Measurements from ENCODE around the gene SYK.

SYK gene

DNA sequence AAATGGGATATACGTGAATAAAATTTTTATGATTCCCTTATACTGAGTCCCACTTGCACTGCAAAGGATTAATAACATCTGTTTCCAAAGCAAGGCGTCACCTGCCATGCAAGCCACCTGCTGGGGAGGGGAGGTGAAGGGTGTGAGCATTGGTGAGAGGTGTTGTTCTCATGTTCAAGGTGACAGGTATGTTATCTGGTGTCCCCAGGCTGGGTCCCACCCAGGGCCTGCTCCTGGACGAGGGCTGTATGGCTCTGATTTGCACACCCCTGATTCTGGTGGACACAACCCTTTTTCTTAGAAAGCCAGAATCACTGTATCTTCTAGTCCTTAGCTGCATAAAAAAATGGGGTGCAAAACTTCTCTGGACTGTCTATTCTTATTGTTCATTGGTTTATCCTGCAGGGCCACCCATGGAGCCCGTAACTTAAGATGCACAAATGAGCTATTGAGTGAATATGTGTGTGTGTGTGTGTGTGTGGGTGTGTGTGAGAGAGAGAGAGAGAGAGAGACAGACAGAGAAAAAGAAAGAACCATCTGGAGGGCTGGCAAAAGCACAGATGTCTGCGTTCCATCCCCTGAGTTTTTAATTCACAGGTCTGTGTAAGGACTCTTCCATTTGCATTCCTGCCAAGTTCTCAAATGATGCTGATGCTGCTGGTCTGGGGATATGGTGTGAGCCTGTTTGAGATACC lies 53.7 kb downstream of the SYK start:
- Mint-ChIP-seq H3K27ac (peak overlapping the region; percentile 86), H3K27me3 (no peaks in the 10 kb centered on the region), H3K36me3 (peaks cover 40% of the 10 kb centered on the region), H3K9me3 (no peaks in the 10 kb centered on the region), H3K4me1 (peaks cover 51% of the 10 kb centered on the region), H3K4me3 (peak overlapping the region; percentile 28)
- ATAC-seq (ENCODE audit: low read depth) (no peak), DNase-seq (ENCODE audit: low spot score in 2 of 2) (no peak)

DNA sequence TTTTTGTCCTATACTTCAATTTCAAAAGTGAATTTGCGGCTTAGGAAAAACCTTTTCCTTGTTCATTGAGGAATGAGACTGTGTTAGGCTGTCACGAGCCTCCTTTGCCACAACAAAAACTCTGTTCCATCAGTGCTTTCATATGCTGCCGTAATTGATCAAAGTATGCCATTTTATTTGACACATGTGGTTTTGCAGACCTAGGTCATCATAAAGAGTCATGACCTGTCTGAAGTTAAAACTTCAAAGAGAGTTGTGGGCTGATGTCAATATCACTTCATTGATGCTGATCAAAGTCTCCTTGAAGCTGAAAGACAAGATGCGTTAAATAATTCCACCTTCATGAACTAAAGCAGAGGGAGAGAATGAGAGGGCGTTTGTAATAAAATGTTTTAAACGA lies 55.5 kb downstream of the SYK start:
- H3K27ac Mint-ChIP-seq = peak overlapping the region; percentile 88
- no peak overlapping the region for H3K4me3 Mint-ChIP-seq
- no peaks in the 10 kb centered on the region for H3K9me3 Mint-ChIP-seq
- peaks cover 56% of the 10 kb centered on the region for H3K4me1 Mint-ChIP-seq
- H3K27me3 Mint-ChIP-seq = no peaks in the 10 kb centered on the region
- peaks cover 32% of the 10 kb centered on the region for H3K36me3 Mint-ChIP-seq
- DNase-seq (ENCODE audit: low spot score in 2 of 2) = no peak
- ATAC-seq (ENCODE audit: low read depth) = no peak

DNA sequence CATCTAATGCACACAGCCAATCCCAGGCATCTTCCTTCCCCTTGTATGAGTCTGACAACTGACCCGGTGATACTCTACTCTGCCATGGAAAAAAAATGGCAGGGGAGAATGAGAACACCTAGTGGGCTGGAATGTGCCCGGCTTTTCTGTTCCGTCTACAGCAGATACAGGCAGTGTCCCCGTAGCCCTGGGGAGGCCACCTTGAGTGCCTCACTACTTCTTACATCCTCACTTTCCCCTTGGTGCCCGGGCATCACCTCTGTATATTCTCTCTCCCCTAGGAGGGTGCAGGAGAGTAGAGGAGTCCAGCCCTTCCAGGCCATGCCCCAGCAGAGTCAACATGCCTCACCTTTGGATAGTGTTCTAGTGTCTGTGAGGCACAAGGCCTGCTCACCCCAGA lies 56.2 kb downstream of the SYK start:
- H3K9me3 Mint-ChIP-seq = no peaks in the 10 kb centered on the region
- H3K4me3 Mint-ChIP-seq = no peak overlapping the region
- DNase-seq (ENCODE audit: low spot score in 2 of 2) (no peak), ATAC-seq (ENCODE audit: low read depth) (no peak)
- peak overlapping the region; percentile 88 for H3K27ac Mint-ChIP-seq
- H3K27me3 Mint-ChIP-seq = no peaks in the 10 kb centered on the region
- peaks cover 29% of the 10 kb centered on the region for H3K36me3 Mint-ChIP-seq
- peaks cover 56% of the 10 kb centered on the region for H3K4me1 Mint-ChIP-seq

DNA sequence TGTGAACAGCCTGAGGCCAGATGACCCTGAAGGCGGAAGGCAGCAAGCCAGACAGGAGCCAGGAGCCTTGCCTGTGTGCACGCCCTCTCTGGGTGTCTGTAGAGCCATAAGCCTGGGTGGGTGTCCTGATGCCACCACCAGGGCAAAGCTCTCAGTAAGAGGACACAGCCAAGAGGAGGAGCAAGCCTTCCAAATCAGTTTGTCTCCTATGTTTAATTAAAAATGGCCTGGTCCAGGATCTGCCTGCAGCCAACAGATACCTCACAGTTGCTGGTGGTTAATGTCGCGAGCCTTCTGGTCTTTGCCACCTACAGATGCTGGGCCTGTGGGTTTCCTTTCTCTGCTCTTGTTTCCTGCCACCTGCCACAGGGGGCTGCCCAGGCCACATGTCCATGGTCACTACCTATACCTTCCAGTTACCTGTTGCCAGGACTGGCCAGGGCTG lies 56.9 kb downstream of the SYK start:
- H3K4me3 Mint-ChIP-seq = peak overlapping the region; percentile 18

DNA sequence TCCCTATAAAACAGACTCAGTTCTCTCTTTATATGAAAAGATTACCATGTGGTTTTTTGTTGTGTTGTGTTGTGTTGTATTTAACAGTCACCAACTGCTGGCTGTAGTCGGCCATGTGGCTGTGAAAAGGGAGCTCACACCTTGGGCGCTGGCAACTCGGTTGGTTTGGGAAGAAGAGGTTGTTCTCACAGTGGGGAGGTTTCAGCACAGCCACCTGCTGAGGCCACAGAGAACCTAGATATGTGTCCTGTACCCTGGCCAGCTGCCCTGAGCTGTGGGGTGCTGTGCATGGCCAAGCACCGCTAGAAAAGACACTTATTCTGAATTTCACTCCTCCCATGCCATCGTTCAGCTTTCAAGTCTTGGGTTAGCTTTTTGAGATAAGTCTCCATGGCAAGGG lies 58.8 kb downstream of the SYK start:
- Mint-ChIP-seq H3K9me3 (no peaks in the 10 kb centered on the region), H3K27me3 (no peaks in the 10 kb centered on the region), H3K4me1 (peaks cover 45% of the 10 kb centered on the region), H3K36me3 (peaks cover 27% of the 10 kb centered on the region), H3K4me3 (no peak overlapping the region), H3K27ac (peak overlapping the region; percentile 62)
- DNase-seq (ENCODE audit: low spot score in 2 of 2) = no peak
- ATAC-seq (ENCODE audit: low read depth) = peak; percentile 18

More for the DNA sequence above, 56.9 kb downstream of the SYK start:
- H3K9me3 Mint-ChIP-seq = no peaks in the 10 kb centered on the region
- DNase-seq (ENCODE audit: low spot score in 2 of 2) (no peak), ATAC-seq (ENCODE audit: low read depth) (no peak)
- peaks cover 25% of the 10 kb centered on the region for H3K36me3 Mint-ChIP-seq
- peaks cover 56% of the 10 kb centered on the region for H3K4me1 Mint-ChIP-seq
- no peaks in the 10 kb centered on the region for H3K27me3 Mint-ChIP-seq
- peak overlapping the region; percentile 88 for H3K27ac Mint-ChIP-seq

DNA sequence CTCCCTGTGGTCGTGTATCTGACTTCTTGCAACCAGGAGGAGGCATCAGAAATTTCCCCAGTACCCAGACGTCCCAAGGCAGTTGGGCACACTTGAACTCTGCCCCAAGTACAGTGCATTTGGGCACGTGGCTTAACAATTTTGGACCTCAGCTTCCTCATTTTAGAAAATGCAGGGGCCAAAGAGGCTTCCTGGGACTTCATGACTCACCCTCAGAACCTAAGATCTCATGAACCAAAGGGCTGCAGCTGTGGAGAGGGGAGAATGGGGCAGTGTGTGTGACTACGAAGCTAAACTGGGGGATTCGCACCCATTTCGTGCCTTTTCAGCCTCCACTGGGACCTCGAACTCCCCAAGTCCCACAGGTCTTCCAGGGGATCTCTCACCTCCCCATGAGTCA lies 59.2 kb downstream of the SYK start:
- no peaks in the 10 kb centered on the region for H3K27me3 Mint-ChIP-seq
- H3K4me1 Mint-ChIP-seq = peaks cover 43% of the 10 kb centered on the region
- no peaks in the 10 kb centered on the region for H3K9me3 Mint-ChIP-seq
- H3K36me3 Mint-ChIP-seq = peaks cover 29% of the 10 kb centered on the region
- no peak overlapping the region for H3K4me3 Mint-ChIP-seq
- no peak for DNase-seq (ENCODE audit: low spot score in 2 of 2)
- H3K27ac Mint-ChIP-seq = peak overlapping the region; percentile 62
- peak; percentile 89 for ATAC-seq (ENCODE audit: low read depth)

DNA sequence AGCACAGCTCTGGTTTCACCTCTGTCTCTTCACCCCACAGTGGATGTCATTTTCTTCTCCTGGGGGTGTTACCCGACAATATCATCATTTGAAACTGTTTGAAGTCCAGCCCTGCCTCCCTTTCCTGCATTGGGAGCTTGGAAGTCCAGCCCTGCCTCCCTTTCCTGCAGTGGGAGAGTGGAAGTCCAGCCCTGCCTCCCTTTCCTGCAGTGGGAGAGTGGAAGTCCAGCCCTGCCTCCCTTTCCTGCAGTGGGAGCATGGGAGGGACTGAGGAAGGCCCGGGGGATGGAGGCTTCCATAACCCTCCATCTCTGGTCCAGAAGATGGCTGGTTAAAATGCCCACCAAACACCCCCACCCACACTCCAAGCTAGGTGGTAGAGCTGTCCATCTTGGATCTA lies 59.8 kb downstream of the SYK start:
- DNase-seq (ENCODE audit: low spot score in 2 of 2) (no peak), ATAC-seq (ENCODE audit: low read depth) (no peak)
- Mint-ChIP-seq H3K27ac (peak overlapping the region; percentile 62), H3K4me1 (peaks cover 39% of the 10 kb centered on the region), H3K9me3 (no peaks in the 10 kb centered on the region), H3K4me3 (no peak overlapping the region), H3K27me3 (no peaks in the 10 kb centered on the region), H3K36me3 (peaks cover 29% of the 10 kb centered on the region)

DNA sequence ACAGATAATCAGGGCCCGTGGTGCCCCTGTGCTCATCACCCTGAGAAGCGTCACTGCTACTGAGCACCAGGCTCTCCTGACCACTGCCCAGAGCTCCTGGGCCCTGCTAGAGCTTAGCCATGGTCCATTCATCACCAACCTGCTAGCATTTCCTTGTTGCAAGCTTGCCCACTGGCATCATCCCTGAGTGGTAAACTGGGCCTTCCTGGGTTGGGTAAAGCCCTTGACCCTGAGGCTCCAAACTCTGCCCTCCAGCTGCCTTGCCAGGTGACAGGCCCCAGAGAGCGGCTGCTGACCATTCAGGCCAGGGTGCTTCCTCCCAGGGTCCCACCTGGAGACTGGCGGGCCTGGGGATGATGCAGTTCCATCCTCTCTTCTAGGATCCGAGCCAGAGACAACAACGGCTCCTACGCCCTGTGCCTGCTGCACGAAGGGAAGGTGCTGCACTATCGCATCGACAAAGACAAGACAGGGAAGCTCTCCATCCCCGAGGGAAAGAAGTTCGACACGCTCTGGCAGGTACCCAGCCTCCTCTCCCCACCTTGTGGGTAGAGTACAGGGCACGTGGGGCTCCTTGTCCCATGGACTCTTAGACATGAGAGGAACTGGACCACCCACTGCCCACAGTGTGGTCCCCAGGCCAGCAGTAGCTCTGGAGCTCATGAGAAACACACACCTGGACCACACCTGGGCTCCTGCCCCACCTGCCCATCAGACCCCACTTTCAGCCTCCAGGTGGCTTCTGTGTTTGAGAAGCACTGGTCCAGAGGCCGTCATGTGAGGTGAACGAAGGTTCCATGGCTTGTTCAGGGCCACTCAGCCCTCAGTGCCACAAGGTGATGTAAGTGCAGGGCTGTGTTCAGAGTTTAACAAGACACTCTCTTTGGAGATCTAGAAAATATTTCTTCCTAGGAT lies 60.5 kb downstream of the SYK start:
- no peak for DNase-seq (ENCODE audit: low spot score in 2 of 2)
- Mint-ChIP-seq H3K9me3 (no peaks in the 10 kb centered on the region), H3K27me3 (no peaks in the 10 kb centered on the region), H3K4me3 (no peak overlapping the region), H3K36me3 (peaks cover 25% of the 10 kb centered on the region), H3K27ac (peak overlapping the region; percentile 72), H3K4me1 (peaks cover 33% of the 10 kb centered on the region)
- no peak for ATAC-seq (ENCODE audit: low read depth)

DNA sequence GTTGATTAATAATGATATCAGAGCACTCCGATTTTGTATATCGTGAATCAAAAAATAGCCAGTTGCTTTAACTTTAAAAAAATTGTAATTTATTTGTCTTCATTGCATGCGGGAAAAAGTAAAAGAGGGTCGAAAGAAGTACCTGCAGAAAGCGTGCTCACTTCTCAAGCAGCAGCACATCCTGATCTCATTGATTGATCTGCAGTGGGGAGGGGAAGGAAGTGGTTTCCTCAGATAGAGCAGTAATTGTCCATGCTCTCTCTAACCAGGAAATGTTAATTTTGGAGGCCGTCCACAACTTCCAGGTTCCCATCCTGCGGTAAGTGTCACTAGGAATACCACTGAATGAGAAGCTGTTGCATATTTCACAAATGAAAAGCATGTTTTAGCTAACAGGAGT lies 63.2 kb downstream of the SYK start:
- no peaks in the 10 kb centered on the region for H3K9me3 Mint-ChIP-seq
- H3K4me1 Mint-ChIP-seq = peaks cover 11% of the 10 kb centered on the region
- H3K36me3 Mint-ChIP-seq = peaks cover 26% of the 10 kb centered on the region
- DNase-seq (ENCODE audit: low spot score in 2 of 2) = no peak
- no peaks in the 10 kb centered on the region for H3K27me3 Mint-ChIP-seq
- peak overlapping the region; percentile 63 for H3K27ac Mint-ChIP-seq
- H3K4me3 Mint-ChIP-seq = no peak overlapping the region
- no peak for ATAC-seq (ENCODE audit: low read depth)

DNA sequence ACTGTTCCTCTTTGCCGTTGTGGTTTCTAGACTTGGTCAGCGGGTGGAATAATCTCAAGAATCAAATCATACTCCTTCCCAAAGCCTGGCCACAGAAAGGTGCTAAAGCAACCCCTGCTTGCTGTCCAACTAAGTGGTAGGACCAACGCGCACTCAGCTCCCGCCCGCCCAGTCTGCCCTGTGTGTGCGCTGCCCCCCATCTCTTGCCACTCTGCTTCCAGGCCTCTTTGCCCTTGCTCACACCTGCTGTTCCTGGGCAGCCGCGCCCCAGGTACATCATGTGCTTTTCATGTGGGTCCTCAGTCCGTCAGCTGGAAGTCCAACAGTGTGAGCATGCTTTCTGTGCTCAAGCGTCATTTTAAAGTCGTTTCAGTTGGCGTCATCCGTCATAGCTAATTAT lies 65.5 kb downstream of the SYK start:
- H3K36me3 Mint-ChIP-seq = peaks cover 29% of the 10 kb centered on the region
- DNase-seq (ENCODE audit: low spot score in 2 of 2) (no peak), ATAC-seq (ENCODE audit: low read depth) (no peak)
- no peaks in the 10 kb centered on the region for H3K9me3 Mint-ChIP-seq
- no peak overlapping the region for H3K4me3 Mint-ChIP-seq
- H3K4me1 Mint-ChIP-seq = peaks cover 2% of the 10 kb centered on the region
- peak overlapping the region; percentile 19 for H3K27ac Mint-ChIP-seq
- H3K27me3 Mint-ChIP-seq = no peaks in the 10 kb centered on the region

DNA sequence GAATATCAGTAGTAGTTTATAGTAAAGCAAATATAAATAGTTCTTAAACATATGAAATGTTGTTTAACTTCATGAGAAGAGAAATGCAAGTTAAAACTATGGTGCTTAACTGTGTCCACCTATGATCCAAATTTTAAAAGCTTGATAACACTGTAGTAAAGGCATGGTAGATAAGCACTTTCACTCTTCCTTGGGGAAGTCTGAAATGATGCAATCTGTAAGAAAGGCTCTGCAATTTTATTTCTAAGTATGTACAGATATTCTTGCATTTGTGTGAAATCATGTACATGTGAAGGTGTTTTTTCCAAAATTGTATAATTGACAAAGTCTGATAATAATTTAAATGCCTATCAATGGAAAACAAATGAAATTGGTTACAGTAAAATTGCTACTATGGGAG lies 66.9 kb downstream of the SYK start:
- H3K27me3 Mint-ChIP-seq = no peaks in the 10 kb centered on the region
- DNase-seq (ENCODE audit: low spot score in 2 of 2) (no peak), ATAC-seq (ENCODE audit: low read depth) (no peak)
- H3K4me1 Mint-ChIP-seq = peaks cover 2% of the 10 kb centered on the region
- H3K36me3 Mint-ChIP-seq = peaks cover 30% of the 10 kb centered on the region
- no peaks in the 10 kb centered on the region for H3K9me3 Mint-ChIP-seq
- H3K27ac Mint-ChIP-seq = peak overlapping the region; percentile 22
- no peak overlapping the region for H3K4me3 Mint-ChIP-seq

DNA sequence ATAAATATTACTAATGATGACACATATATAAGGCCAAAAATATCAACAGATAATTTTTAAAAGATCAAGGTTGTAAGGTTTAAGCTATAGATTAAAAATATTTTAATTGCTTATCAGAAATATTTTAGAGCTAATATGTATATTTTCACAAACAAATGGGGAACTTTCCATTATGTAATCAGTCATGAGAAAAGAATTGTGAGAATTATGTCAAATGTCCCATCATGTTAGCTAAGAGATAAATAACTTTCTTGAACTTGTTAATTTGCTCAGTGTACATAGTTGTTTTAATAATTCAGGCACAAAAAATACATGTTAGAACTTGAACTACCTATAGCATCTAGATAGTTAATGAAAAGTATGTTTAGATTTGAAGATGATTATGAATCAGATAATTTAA lies 67.7 kb downstream of the SYK start:
- peak overlapping the region; percentile 74 for H3K27ac Mint-ChIP-seq

DNA sequence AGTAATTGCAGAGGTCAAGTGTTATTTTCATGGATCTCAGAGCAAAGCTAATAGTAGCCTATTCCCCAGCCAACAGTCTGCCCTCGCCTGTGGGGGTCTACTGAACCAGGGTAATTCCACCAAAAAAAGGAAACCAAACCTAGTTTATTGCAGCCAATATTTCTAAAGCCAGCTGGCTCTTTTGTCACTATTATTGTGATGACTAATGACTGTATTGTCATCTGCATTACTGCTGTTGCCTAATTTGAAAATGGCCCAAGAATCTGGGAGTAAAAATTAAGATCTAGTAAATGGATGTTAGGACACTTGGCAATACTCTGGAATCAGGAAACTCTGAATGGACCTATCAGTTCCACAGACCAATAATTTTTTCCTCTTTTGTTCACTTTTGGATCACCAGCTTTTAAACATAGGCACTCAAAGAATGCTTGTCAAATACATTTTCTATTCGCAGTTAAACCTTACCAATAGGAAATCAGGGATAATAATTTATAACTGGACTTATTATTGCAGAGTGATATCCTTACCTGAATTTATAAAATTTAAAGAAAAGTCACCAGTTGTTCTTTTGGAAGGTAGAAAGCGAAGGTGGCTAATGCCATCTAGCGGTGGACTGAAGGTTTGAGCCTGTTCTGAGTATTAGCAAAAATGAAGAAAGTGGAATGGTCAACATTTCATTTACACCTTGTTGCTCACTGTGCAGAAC lies 69.2 kb downstream of the SYK start:
- Mint-ChIP-seq H3K27me3 (no peaks in the 10 kb centered on the region), H3K4me3 (no peak overlapping the region), H3K27ac (no peak overlapping the region), H3K4me1 (no peaks in the 10 kb centered on the region), H3K9me3 (no peaks in the 10 kb centered on the region), H3K36me3 (peaks cover 26% of the 10 kb centered on the region)
- peak in 1 of 2 donors; percentile 42 for DNase-seq (ENCODE audit: low spot score in 2 of 2)
- peak; percentile 47 for ATAC-seq (ENCODE audit: low read depth)

More for the DNA sequence above, 67.7 kb downstream of the SYK start:
- H3K4me3 Mint-ChIP-seq = no peak overlapping the region
- ATAC-seq (ENCODE audit: low read depth) (no peak), DNase-seq (ENCODE audit: low spot score in 2 of 2) (no peak)
- peaks cover 31% of the 10 kb centered on the region for H3K36me3 Mint-ChIP-seq
- H3K9me3 Mint-ChIP-seq = no peaks in the 10 kb centered on the region
- peaks cover 2% of the 10 kb centered on the region for H3K4me1 Mint-ChIP-seq
- H3K27me3 Mint-ChIP-seq = no peaks in the 10 kb centered on the region
